NCI-H2107 (cell line): Measurements from ENCODE around the gene MBP.

ENCODE experiments used
- DNase-seq: peaks from one replicate; lab custom pipeline; 2025; lab: John Stamatoyannopoulos, UW

Gene MBP

GRCh38 chr18:77132369-77133050 lies at the start of gene MBP:
MBP (minus strand) TSS chr18:77132783; CDS start chr18:77105261, 27,522 bp downstream.
- peak; percentile 65 for DNase-seq

- no peak for DNase-seq
These were observed 49.5 kb upstream of the MBP start for GRCh38 chr18:77181950-77182707.

GRCh38 chr18:77178559-77178958 lies 46.0 kb upstream of the MBP start:
- no peak for DNase-seq

GRCh38 chr18:77177009-77177408 lies 44.4 kb upstream of the MBP start:
- DNase-seq = no peak

GRCh38 chr18:77173275-77174030 lies 40.9 kb upstream of the MBP start:
- peak; percentile 63 for DNase-seq

- DNase-seq = no peak
These were observed 38.4 kb upstream of the MBP start for GRCh38 chr18:77170890-77171410.

GRCh38 chr18:77168811-77169311 lies 36.3 kb upstream of the MBP start:
- DNase-seq = no peak

GRCh38 chr18:77167251-77167650 lies 34.7 kb upstream of the MBP start:
- no peak for DNase-seq

- no peak for DNase-seq
These were observed 33.9 kb upstream of the MBP start for GRCh38 chr18:77166523-77166922.

GRCh38 chr18:77165503-77166188 lies 33.1 kb upstream of the MBP start:
- no peak for DNase-seq

- DNase-seq = peak; percentile 24
These were observed 32.3 kb upstream of the MBP start for GRCh38 chr18:77164763-77165485.

- DNase-seq = no peak
These were observed 31.4 kb upstream of the MBP start for GRCh38 chr18:77164026-77164425.

GRCh38 chr18:77162580-77162979 lies 30.0 kb upstream of the MBP start:
- DNase-seq = no peak

- no peak for DNase-seq
These were observed 29.4 kb upstream of the MBP start for GRCh38 chr18:77161961-77162360.

GRCh38 chr18:77161383-77161782 lies 28.8 kb upstream of the MBP start:
- DNase-seq = no peak

GRCh38 chr18:77160515-77160914 lies 27.9 kb upstream of the MBP start:
- no peak for DNase-seq

GRCh38 chr18:77157312-77157711 lies 24.7 kb upstream of the MBP start:
- no peak for DNase-seq

- no peak for DNase-seq
These were observed 22.4 kb upstream of the MBP start for GRCh38 chr18:77155031-77155430.

- no peak for DNase-seq
These were observed 20.8 kb upstream of the MBP start for GRCh38 chr18:77153404-77153803.

- DNase-seq = no peak
These were observed 19.4 kb upstream of the MBP start for GRCh38 chr18:77151772-77152520.
